OCI-LY7 (cell line): ENCODE data around the gene ADGRD1.

Experiments
- EZH2phosphoT487 ChIP-seq: fragments of 200-600 bp; sonication (generic); IDR thresholded peaks from 2 replicates; pipeline ENCODE4 v1.6.1; 2018; ENCODE audit warnings: low read depth, borderline replicate concordance, mild to moderate bottlenecking, mixed run types, antibody characterized with exemption, low read length, moderate library complexity, mixed read lengths
- TF ChIP-seq, protein P1 (sequence below): fragments of 200-600 bp; sonication (generic); conservative IDR thresholded peaks from 2 replicates; pipeline ENCODE4 v1.5.1; 2014; ENCODE audit warnings: mild to moderate bottlenecking, antibody characterized with exemption, low read length, moderate library complexity, mixed read lengths

DNA sequence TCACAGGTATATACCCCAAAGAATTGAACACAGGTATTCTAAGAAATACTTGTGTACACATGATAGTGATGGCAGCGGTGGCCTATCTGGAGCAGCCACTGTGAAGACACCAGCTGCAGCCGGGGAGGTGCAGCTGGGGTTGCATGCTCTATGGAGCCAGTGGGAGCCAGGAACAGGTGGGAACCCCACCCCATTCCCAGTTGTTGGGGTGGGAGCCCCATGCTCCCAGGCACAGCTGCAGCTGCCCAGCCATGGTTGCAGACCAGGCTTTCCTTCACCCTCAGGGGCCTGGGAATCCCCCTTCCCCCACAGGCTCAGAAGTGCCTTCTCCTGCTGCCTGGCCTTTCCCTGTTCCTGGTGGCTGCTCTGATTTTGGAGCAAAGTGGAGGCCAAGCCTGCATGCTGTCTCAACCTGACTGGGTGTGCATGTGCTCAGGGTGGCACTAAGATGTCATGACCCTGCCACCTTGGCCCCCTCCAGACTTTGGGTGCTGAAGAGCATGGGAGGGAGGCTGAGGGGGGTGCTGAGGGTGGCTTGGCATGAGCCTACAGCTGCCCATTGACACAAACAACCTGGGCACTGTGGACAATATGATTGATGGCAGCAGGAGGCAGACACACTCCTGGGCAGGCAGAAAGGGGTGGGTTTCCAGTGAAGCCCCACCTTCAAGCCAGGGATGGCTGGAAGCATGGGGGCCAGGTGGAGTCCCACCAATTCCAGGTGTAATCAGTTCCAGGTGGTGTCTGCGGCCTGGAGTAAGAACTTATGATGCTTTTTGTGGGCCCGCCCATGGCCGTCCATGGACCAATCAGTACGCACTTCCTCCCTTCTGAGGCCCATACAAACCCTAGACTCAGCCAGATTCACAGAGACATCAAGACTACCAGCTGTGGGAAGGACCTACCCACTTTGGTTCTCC, 234.7 kb downstream of the ADGRD1 start:
- TF ChIP-seq, protein P1, sequence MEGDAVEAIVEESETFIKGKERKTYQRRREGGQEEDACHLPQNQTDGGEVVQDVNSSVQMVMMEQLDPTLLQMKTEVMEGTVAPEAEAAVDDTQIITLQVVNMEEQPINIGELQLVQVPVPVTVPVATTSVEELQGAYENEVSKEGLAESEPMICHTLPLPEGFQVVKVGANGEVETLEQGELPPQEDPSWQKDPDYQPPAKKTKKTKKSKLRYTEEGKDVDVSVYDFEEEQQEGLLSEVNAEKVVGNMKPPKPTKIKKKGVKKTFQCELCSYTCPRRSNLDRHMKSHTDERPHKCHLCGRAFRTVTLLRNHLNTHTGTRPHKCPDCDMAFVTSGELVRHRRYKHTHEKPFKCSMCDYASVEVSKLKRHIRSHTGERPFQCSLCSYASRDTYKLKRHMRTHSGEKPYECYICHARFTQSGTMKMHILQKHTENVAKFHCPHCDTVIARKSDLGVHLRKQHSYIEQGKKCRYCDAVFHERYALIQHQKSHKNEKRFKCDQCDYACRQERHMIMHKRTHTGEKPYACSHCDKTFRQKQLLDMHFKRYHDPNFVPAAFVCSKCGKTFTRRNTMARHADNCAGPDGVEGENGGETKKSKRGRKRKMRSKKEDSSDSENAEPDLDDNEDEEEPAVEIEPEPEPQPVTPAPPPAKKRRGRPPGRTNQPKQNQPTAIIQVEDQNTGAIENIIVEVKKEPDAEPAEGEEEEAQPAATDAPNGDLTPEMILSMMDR, result no peak
- TF ChIP-seq EZH2phosphoT487, result no peak
